Ammon's horn (tissue), 1 donor: Measurements from ENCODE around the gene THAP11.
"Not testable (repeated sequence)": the region's sequence is repeated elsewhere in the genome, so short reads cannot be mapped to it uniquely, and the experiment has no call there.

Source experiments
- DNase-seq: peaks from one replicate; pipeline ENCODE4 v3.0.0-alpha.2; 2016; ENCODE audit warnings: low spot score

THAP11 gene

GRCh38 chr16:67837190-67837589, 4.9 kb upstream of the THAP11 start:
- DNase-seq: not testable (repeated sequence)

GRCh38 chr16:67837811-67838210, 4.3 kb upstream of the THAP11 start:
- no peak for DNase-seq

- DNase-seq: no peak
Measured at GRCh38 chr16:67841198-67841815, 813 bp upstream of the THAP11 start.

- DNase-seq: peak; percentile 73
Measured at GRCh38 chr16:67842509-67843342, 606 bp downstream of the THAP11 start.

GRCh38 chr16:67843343-67843765, 1.2 kb downstream of the THAP11 start:
- DNase-seq: no peak

GRCh38 chr16:67844497-67844896, 2.4 kb downstream of the THAP11 start:
- DNase-seq: no peak

GRCh38 chr16:67845291-67846062, 3.4 kb downstream of the THAP11 start:
- no peak for DNase-seq

- no peak for DNase-seq
Measured at GRCh38 chr16:67846063-67846319, 3.9 kb downstream of the THAP11 start.

- DNase-seq: peak; percentile 95
Measured at GRCh38 chr16:67846320-67847063, 4.4 kb downstream of the THAP11 start, which contains the start of gene NUTF2. Gene NUTF2, plus strand, starts transcription at chr16:67846933. Its CDS starts 18,198 bp downstream, at chr16:67865131.

GRCh38 chr16:67847064-67847861, 5.1 kb downstream of the THAP11 start, which contains the start of gene CENPT:
Gene CENPT, minus strand, starts transcription at chr16:67847693. Its CDS starts 13,834 bp downstream, at chr16:67833859.
- peak; percentile 64 for DNase-seq

GRCh38 chr16:67848118-67848517, 6.0 kb downstream of the THAP11 start:
- no peak for DNase-seq

GRCh38 chr16:67853670-67854069, 11.6 kb downstream of the THAP11 start:
- no peak for DNase-seq

- DNase-seq: no peak
Measured at GRCh38 chr16:67855789-67856188, 13.7 kb downstream of the THAP11 start.

- no peak for DNase-seq
Measured at GRCh38 chr16:67856927-67857546, 14.9 kb downstream of the THAP11 start.

GRCh38 chr16:67857547-67858233, 15.6 kb downstream of the THAP11 start:
- DNase-seq: no peak

- DNase-seq: no peak
Measured at GRCh38 chr16:67858500-67858899, 16.4 kb downstream of the THAP11 start.

GRCh38 chr16:67860589-67861398, 18.7 kb downstream of the THAP11 start:
- DNase-seq: no peak

- DNase-seq: no peak
Measured at GRCh38 chr16:67861877-67862276, 19.8 kb downstream of the THAP11 start.
